ENCODE results near the gene EXOSC10. TPM values are rescaled to one million over a fixed set of nuclear protein-coding genes. Genes with fewer than 3 reads are reported as not detected.

The EXOSC10 gene
- total RNA-seq, 1 donor from 2014 or later: 62.6 TPM

DNA sequence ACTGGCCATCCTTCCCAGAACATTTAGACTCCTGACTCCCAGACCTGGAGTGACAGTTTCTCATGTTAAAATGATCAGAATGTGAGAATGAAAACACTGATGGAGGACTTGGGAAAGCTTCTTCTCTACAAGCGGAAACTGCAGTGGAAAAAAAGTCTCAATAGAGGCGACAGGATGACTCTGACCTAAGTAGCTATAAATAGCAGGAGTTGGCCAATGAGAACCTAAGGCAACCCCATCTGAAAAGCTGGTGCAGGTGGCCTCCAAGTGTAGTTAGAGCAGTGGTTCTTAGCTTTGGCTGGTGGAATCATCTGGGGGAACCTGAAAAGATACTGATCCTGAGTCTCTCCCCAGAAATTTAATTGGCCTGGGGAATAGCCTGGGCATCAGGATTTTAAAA is 44.2 kb upstream of the EXOSC10 start:
- H3K27ac ChIP-seq: no peak overlapping the region
- no peak overlapping the region for H3K4me3 ChIP-seq
- DNase-seq (ENCODE audit: extremely low spot score in 2 of 2): no peak
- TF ChIP-seq POLR2A (IDR thresholded peaks at IDR 0.05): no peak
- no peak for TF ChIP-seq POLR2AphosphoS5 (IDR thresholded peaks at IDR 0.05; ENCODE audit: insufficient read depth in 1 of 2, low read depth in 1 of 2)
- TF ChIP-seq, protein P1, sequence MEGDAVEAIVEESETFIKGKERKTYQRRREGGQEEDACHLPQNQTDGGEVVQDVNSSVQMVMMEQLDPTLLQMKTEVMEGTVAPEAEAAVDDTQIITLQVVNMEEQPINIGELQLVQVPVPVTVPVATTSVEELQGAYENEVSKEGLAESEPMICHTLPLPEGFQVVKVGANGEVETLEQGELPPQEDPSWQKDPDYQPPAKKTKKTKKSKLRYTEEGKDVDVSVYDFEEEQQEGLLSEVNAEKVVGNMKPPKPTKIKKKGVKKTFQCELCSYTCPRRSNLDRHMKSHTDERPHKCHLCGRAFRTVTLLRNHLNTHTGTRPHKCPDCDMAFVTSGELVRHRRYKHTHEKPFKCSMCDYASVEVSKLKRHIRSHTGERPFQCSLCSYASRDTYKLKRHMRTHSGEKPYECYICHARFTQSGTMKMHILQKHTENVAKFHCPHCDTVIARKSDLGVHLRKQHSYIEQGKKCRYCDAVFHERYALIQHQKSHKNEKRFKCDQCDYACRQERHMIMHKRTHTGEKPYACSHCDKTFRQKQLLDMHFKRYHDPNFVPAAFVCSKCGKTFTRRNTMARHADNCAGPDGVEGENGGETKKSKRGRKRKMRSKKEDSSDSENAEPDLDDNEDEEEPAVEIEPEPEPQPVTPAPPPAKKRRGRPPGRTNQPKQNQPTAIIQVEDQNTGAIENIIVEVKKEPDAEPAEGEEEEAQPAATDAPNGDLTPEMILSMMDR (IDR thresholded peaks at IDR 0.05): no peak
- H3K27me3 ChIP-seq: no peaks in the 10 kb centered on the region
- no peaks in the 10 kb centered on the region for H3K9me3 ChIP-seq
- peaks cover 0 to 30% of the 10 kb centered on the region in 2 donors for H3K36me3 ChIP-seq
- intact Hi-C loops (cut with DNase I): no loop called here
- peaks cover 8% of the 10 kb centered on the region for H3K4me1 ChIP-seq

DNA sequence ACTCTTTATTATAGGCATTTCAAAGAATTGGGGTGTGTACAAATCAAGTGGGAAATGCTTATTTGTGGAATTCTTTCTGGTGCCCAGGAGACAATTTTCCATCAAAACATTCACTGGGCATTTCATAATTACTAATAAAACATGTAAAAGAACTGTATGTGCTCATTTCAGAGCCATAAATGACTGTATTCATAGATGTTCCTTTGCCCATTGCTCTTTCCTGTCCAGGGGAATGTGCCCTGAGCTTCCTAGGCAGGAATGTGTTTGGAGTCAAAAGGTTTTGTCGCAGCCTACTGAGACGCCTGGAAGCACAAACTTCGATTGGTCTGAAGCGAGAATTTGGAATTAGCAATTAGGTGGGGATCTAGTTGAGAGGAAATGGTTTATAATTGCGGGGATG is 43.7 kb upstream of the EXOSC10 start:
- TF ChIP-seq POLR2A (IDR thresholded peaks at IDR 0.05) (no peak), POLR2AphosphoS5 (IDR thresholded peaks at IDR 0.05; ENCODE audit: insufficient read depth in 1 of 2, low read depth in 1 of 2) (no peak)
- TF ChIP-seq, protein P1 (IDR thresholded peaks at IDR 0.05): no peak
- H3K9me3 ChIP-seq: no peaks in the 10 kb centered on the region
- no peak overlapping the region for H3K27ac ChIP-seq
- no peak overlapping the region for H3K4me3 ChIP-seq
- peaks cover 0 to 34% of the 10 kb centered on the region in 2 donors for H3K36me3 ChIP-seq
- peaks cover 8% of the 10 kb centered on the region for H3K4me1 ChIP-seq
- no peaks in the 10 kb centered on the region for H3K27me3 ChIP-seq
- intact Hi-C loops (cut with DNase I): no loop called here
- no peak for DNase-seq (ENCODE audit: extremely low spot score in 2 of 2)

DNA sequence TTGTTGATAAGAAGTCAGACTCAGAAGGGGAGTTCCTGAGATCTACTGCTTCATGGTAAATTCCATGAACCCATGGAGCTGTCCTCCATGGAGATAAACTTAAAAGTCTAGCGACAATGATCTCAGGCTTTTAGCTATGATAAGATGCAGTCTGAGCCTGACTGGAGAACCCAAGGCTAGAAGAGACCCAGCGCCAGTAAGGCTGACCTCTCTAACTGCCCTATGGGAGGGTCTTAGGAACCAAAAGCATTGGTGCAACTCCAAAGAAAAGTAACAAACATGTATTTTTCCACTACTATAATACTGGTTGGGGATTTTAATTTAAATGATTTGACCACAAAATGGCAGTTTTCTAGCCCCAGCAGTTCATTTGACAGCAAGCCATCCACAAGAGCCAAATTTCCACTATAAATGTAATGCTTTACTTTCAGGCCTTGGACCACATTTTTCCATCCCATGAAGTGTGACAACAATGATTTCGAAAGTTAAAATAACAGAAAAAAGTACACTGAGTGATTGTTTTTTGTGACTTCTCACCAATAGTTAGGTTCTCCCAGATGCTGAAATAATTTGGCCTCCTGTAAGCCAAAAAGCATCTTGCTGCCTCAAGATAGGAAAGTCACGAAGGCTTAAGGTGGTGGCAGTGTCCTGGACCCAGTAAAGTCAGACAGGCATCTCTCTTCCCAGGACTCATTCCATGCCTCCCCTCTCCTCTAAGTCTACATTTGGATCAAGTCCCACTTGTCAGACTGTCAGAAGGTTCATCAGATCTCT is 43.1 kb upstream of the EXOSC10 start:
- H3K36me3 ChIP-seq: peaks cover 0 to 40% of the 10 kb centered on the region in 2 donors
- H3K27ac ChIP-seq: no peak overlapping the region
- TF ChIP-seq POLR2A (IDR thresholded peaks at IDR 0.05) (no peak), POLR2AphosphoS5 (IDR thresholded peaks at IDR 0.05; ENCODE audit: insufficient read depth in 1 of 2, low read depth in 1 of 2) (no peak)
- TF ChIP-seq, protein P1 (IDR thresholded peaks at IDR 0.05): no peak
- no peak overlapping the region for H3K4me3 ChIP-seq
- intact Hi-C loops (cut with DNase I): no loop called here
- H3K9me3 ChIP-seq: no peaks in the 10 kb centered on the region
- H3K27me3 ChIP-seq: no peaks in the 10 kb centered on the region
- H3K4me1 ChIP-seq: peaks cover 8% of the 10 kb centered on the region
- no peak for DNase-seq (ENCODE audit: extremely low spot score in 2 of 2)

DNA sequence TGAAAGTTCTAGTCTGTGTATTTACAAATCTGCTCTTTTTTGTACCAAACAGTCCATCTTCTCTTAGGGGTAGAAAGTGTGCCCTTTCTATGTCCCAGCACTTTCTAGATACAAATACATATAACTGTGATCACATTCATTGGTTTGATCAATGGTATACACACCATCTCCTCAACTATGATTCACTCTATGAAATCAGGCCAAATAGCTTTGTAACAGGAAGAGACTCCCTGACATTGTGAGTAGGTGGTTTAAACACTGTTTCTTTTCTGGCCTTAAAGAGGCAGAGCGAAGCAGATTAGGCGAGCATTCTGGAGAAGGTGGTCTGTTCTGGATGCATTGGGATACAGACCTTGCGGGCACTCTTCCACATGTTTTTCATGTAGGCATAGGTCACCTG is 39.3 kb upstream of the EXOSC10 start:
- DNase-seq (ENCODE audit: extremely low spot score in 2 of 2): no peak
- peaks cover 0 to 25% of the 10 kb centered on the region in 2 donors for H3K36me3 ChIP-seq
- intact Hi-C loops (cut with DNase I): no loop called here
- H3K9me3 ChIP-seq: no peaks in the 10 kb centered on the region
- H3K4me3 ChIP-seq: no peak overlapping the region
- no peaks in the 10 kb centered on the region for H3K27me3 ChIP-seq
- TF ChIP-seq, protein P1 (IDR thresholded peaks at IDR 0.05): no peak
- no peak for TF ChIP-seq POLR2A (IDR thresholded peaks at IDR 0.05)
- no peak for TF ChIP-seq POLR2AphosphoS5 (IDR thresholded peaks at IDR 0.05; ENCODE audit: insufficient read depth in 1 of 2, low read depth in 1 of 2)
- H3K27ac ChIP-seq: no peak overlapping the region
- peaks cover 25% of the 10 kb centered on the region for H3K4me1 ChIP-seq

DNA sequence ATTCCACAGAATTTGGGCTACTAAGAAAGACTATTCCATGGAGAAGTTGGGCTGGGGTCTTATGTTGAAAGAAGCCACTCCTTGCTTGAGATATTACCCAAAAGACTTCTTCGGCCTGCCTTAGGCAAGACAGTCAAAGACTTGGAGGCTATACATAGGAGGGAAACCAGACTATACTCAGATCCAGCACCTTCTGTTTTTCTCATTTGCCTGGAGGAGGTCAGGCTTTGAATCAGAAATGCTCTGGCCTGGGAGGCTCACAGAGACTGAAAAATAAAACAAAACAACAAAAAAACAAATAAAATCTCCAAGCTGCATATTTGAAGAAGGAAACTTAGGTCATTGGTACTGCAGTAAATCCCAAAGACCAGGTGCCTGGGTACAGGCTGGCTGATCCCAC is 38.4 kb upstream of the EXOSC10 start:
- no peak overlapping the region for H3K27ac ChIP-seq
- H3K4me1 ChIP-seq: peaks cover 31% of the 10 kb centered on the region
- H3K27me3 ChIP-seq: no peaks in the 10 kb centered on the region
- intact Hi-C loops (cut with DNase I): no loop called here
- no peak overlapping the region for H3K4me3 ChIP-seq
- H3K36me3 ChIP-seq: peaks cover 0 to 28% of the 10 kb centered on the region in 2 donors
- no peaks in the 10 kb centered on the region for H3K9me3 ChIP-seq
- DNase-seq (ENCODE audit: extremely low spot score in 2 of 2): no peak
- TF ChIP-seq POLR2A (IDR thresholded peaks at IDR 0.05) (no peak), POLR2AphosphoS5 (IDR thresholded peaks at IDR 0.05; ENCODE audit: insufficient read depth in 1 of 2, low read depth in 1 of 2) (no peak)
- TF ChIP-seq, protein P1 (IDR thresholded peaks at IDR 0.05): no peak
